SIG-M5 (cell line): ENCODE results near the gene UMAD1.

Experiments used
- DNase-seq: peaks from one replicate; lab custom pipeline; 2025; lab: John Stamatoyannopoulos, UW

UMAD1 gene

DNA sequence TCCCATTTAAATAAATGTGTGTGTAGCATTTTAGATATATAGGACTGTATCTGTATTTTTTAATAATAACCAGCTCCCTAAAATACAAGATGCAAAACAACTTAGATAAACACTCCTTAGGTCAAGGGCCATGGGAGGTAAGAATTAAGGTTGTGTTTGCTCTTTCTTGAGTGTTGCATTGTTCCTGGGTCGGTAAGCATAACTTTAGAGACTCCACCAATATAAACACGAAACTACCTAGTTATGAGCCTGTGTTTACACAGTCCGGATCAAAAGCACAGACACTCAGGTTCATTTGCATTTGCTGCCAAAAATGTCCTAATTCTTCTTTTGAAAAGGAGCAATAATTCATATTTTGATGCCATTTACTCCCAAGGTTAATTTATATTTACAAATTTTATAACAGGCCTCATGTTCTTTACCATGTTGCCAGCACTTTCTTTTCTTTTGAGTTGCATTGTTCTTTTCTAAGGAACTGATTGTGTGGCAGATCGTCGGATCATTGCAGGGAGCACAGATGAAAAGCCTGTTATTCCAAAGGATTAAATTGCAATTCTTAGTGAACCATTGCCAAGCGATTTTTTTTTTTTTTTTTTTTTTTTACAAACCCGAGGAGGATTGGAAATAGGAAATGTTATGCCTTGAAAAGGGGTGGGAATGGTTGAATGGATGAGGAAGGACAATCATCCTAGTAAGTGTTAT, 282.3 kb downstream of the UMAD1 start:
- no peak for DNase-seq

DNA sequence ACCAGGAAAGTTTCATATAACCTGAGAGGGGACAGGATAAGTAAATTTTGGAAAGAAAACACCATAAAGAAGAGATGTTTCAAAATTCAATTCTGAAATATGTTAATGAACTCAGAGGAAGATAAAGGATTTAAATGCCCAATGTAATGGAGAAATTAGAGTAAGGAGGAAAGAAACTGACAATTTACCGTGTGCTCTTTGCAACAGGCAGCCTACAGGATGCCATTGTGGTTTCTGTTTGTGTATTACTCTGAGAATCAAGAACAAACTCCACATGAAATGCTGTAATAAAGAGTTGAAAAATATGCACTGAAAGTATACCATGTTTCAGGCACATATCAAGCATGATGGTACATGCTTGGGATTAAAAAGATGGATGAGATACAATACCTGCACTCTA, 283.3 kb downstream of the UMAD1 start:
- no peak for DNase-seq

DNA sequence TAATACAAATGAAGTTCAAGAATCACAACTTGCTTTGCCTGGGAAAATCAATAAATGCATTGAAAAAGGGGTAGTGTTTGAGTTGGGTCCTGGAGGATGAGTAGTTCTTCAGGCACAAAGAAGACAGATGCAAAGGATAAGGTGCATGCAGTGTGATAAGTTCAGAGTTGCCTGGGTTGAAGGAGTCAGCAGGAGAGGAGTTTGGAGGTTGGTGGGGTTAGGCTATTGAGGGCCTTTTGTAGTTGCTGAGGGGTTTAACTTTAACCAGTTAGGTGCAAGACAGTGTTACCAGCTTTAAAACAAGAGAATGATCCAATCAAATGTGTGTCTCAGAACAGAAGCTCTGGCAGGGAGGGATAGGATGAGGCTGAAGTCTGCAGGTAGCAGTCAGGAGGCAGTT, 283.8 kb downstream of the UMAD1 start:
- no peak for DNase-seq
